IMR-90 (cell line): Measurements from ENCODE around the gene KCNQ2. TPM values are rescaled to one million over a fixed set of nuclear protein-coding genes. Genes with fewer than 3 reads are reported as not detected.

Experiments
- ATAC-seq: fragments of 200-7000 bp; cut with Tn5 transposase; 2 replicates; pipeline ENCODE4 v1.9.1; 2020; ENCODE audit warnings: low read depth, mild to moderate bottlenecking, moderate library complexity
- BruUV-seq: library from RNA; stranded (reverse); fragments of 400-500 nt; replicated peaks from 2 replicates; lab custom pipeline; 2021; lab: Mats Ljungman, UMichigan
- CTCF ChIA-PET: fragments of 300-600 bp; formaldehyde crosslinking; extraction: SDS; loops from one replicate; lab custom pipeline; 2021; ENCODE audit warnings: antibody characterized with exemption; lab: Yijun Ruan, JAX
- POLR2A ChIA-PET: fragments of 300-600 bp; sonication (Branson Sonifier 250); formaldehyde crosslinking; loops from one replicate; lab custom pipeline; 2022; ENCODE audit warnings: antibody characterized with exemption; ENCODE audit not compliant: unreplicated experiment; lab: Charles Lee
- DNase-seq: peaks from one replicate; pipeline ENCODE4 v3.0.0; 2013
- H2AFZ ChIP-seq: replicated peaks from 2 replicates; pipeline ENCODE3; 2013; ENCODE audit warnings: low read length, mild to moderate bottlenecking; ENCODE audit not compliant: poor library complexity
- H2AK5ac ChIP-seq: 2 replicates; pipeline ENCODE4 v1.6.1; 2013; ENCODE audit warnings: low read depth, low read length, inconsistent platforms
- H2AK9ac ChIP-seq: replicated peaks from 2 replicates; pipeline ENCODE3; 2013; ENCODE audit warnings: mild to moderate bottlenecking, low read depth, low read length, moderate library complexity; ENCODE audit not compliant: poor library complexity
- H2BK120ac ChIP-seq: 2 replicates; pipeline ENCODE4 v1.6.1; 2013; ENCODE audit warnings: low read depth, low read length, inconsistent platforms
- H2BK15ac ChIP-seq: 3 replicates; pipeline ENCODE4 v1.6.1; 2013; ENCODE audit warnings: low read depth, low read length, inconsistent platforms
- H2BK20ac ChIP-seq: 2 replicates; pipeline ENCODE4 v1.6.1; 2013; ENCODE audit warnings: low read depth, mild to moderate bottlenecking, inconsistent platforms, low read length, moderate library complexity
- H2BK5ac ChIP-seq: 2 replicates; pipeline ENCODE4 v1.6.1; 2013; ENCODE audit warnings: mild to moderate bottlenecking, low read depth, low read length, inconsistent platforms; ENCODE audit not compliant: poor library complexity, severe bottlenecking
- H3K14ac ChIP-seq: replicated peaks from 2 replicates; pipeline ENCODE4 v1.6.1; 2013; ENCODE audit warnings: low read depth, low read length, inconsistent platforms
- H3K18ac ChIP-seq: 2 replicates; pipeline ENCODE4 v1.6.1; 2013; ENCODE audit warnings: low read depth, low read length, control low read depth
- H3K23ac ChIP-seq: 2 replicates; pipeline ENCODE4 v1.6.1; 2013; ENCODE audit warnings: low read depth, low read length, inconsistent platforms
- H3K27ac ChIP-seq: 2 replicates; pipeline ENCODE4 v1.5.1; 2013; ENCODE audit warnings: mild to moderate bottlenecking, control low read depth, low read length; ENCODE audit not compliant: insufficient read depth
- H3K27me3 ChIP-seq: 2 replicates; pipeline ENCODE4 v1.6.1; 2013; ENCODE audit warnings: low read length; ENCODE audit not compliant: control insufficient read depth, insufficient read depth
- H3K36me3 ChIP-seq: 2 replicates; pipeline ENCODE4 v1.6.1; 2013; ENCODE audit warnings: low read length, mixed read lengths; ENCODE audit not compliant: control insufficient read depth, insufficient read depth
- H3K4ac ChIP-seq: 2 replicates; pipeline ENCODE4 v1.6.1; 2013; ENCODE audit warnings: low read depth, low read length, inconsistent platforms
- H3K4me1 ChIP-seq: 2 replicates; pipeline ENCODE4 v1.6.1; 2013; ENCODE audit warnings: low read length, mixed read lengths; ENCODE audit not compliant: control insufficient read depth, insufficient read depth
- H3K4me2 ChIP-seq: 2 replicates; pipeline ENCODE4 v1.6.1; 2013; ENCODE audit warnings: low read depth, mild to moderate bottlenecking, control low read depth, low read length, moderate library complexity
- H3K4me3 ChIP-seq: 2 replicates; pipeline ENCODE4 v1.5.1; 2013; ENCODE audit warnings: low read depth, mild to moderate bottlenecking, control low read depth, low read length, moderate library complexity; ENCODE audit not compliant: insufficient read depth
- H3K56ac ChIP-seq: 2 replicates; pipeline ENCODE4 v1.6.1; 2013; ENCODE audit warnings: low read length, inconsistent platforms; ENCODE audit not compliant: insufficient read depth; ENCODE audit errors: extremely low read depth
- H3K79me1 ChIP-seq, 2 experiments: 2 replicates each; pipeline ENCODE4 v1.6.1; 2013; ENCODE audit warnings: low read length in 2 of 2, inconsistent platforms in 1 of 2, low read depth in 1 of 2
- H3K9ac ChIP-seq: 2 replicates; pipeline ENCODE4 v1.6.1; 2013; ENCODE audit warnings: low read depth, low read length, control low read depth
- H3K9me1 ChIP-seq: 2 replicates; pipeline ENCODE4 v1.6.1; 2013; ENCODE audit warnings: low read length, inconsistent platforms; ENCODE audit not compliant: insufficient read depth
- H3K9me3 ChIP-seq: 2 replicates; pipeline ENCODE4 v1.6.1; 2013; ENCODE audit warnings: low read length; ENCODE audit not compliant: control insufficient read depth, insufficient read depth
- H4K20me1 ChIP-seq: 2 replicates; pipeline ENCODE4 v1.6.1; 2013; ENCODE audit warnings: low read length, inconsistent platforms; ENCODE audit not compliant: insufficient read depth
- H4K5ac ChIP-seq: 2 replicates; pipeline ENCODE4 v1.6.1; 2013; ENCODE audit warnings: mild to moderate bottlenecking, low read depth, low read length, control low read depth
- H4K8ac ChIP-seq, 2 experiments: 2 replicates each; pipeline ENCODE4 v1.6.1; 2013; ENCODE audit warnings: low read depth in 2 of 2, low read length in 2 of 2, control low read depth in 1 of 2, inconsistent platforms in 1 of 2
- H4K91ac ChIP-seq: 2 replicates; pipeline ENCODE4 v1.6.1; 2013; ENCODE audit warnings: low read depth, low read length, inconsistent platforms; ENCODE audit not compliant: insufficient read depth
- BHLHE40 ChIP-seq: fragments of 150-350 bp; IDR thresholded peaks from 2 replicates; pipeline ENCODE4 v1.6.1; 2016; ENCODE audit warnings: mild to moderate bottlenecking, low read depth, low read length
- CEBPB ChIP-seq: IDR thresholded peaks from 2 replicates; pipeline ENCODE4 v1.6.1; 2012; ENCODE audit warnings: low read depth, low read length, improper control_type of control experiment
- CHD1 ChIP-seq: IDR thresholded peaks from 2 replicates; pipeline ENCODE4 v1.6.1; 2012; ENCODE audit warnings: low read depth, low read length, improper control_type of control experiment
- ELK1 ChIP-seq: fragments of 150-350 bp; IDR thresholded peaks from 2 replicates; pipeline ENCODE4 v1.6.1; 2016; ENCODE audit warnings: low read depth, mild to moderate bottlenecking, low read length, moderate library complexity, borderline replicate concordance
- FOS ChIP-seq: fragments of 150-350 bp; IDR thresholded peaks from 2 replicates; pipeline ENCODE4 v1.6.1; 2016; ENCODE audit warnings: low read depth, low read length
- MAFK ChIP-seq: IDR thresholded peaks from 2 replicates; pipeline ENCODE4 v1.6.1; 2012; ENCODE audit warnings: low read depth, low read length, improper control_type of control experiment
- MAZ ChIP-seq: IDR thresholded peaks from 2 replicates; pipeline ENCODE4 v1.6.1; 2012; ENCODE audit warnings: low read depth, mild to moderate bottlenecking, low read length, improper control_type of control experiment, moderate library complexity, borderline replicate concordance
- MXI1 ChIP-seq: IDR thresholded peaks from 2 replicates; pipeline ENCODE4 v1.6.1; 2012; ENCODE audit warnings: low read depth, mild to moderate bottlenecking, low read length, moderate library complexity, borderline replicate concordance
- NFE2L2 ChIP-seq: fragments of 150-350 bp; IDR thresholded peaks from 2 replicates; pipeline ENCODE4 v1.6.1; 2016; ENCODE audit warnings: low read depth, mild to moderate bottlenecking, low read length
- POLR2A ChIP-seq: IDR thresholded peaks from 2 replicates; pipeline ENCODE4 v1.6.1; 2012; ENCODE audit warnings: mild to moderate bottlenecking, low read depth, low read length
- RAD21 ChIP-seq: IDR thresholded peaks from 2 replicates; pipeline ENCODE4 v1.6.1; 2012; ENCODE audit warnings: low read length, improper control_type of control experiment
- RCOR1 ChIP-seq: IDR thresholded peaks from 2 replicates; pipeline ENCODE4 v1.6.1; 2012; ENCODE audit warnings: mild to moderate bottlenecking, low read length, improper control_type of control experiment; ENCODE audit not compliant: insufficient replicate concordance
- RFX5 ChIP-seq: IDR thresholded peaks from 2 replicates; pipeline ENCODE4 v1.8.0; 2012; ENCODE audit warnings: low read depth, mild to moderate bottlenecking, low read length, moderate library complexity
- SMC3 ChIP-seq: fragments of 150-350 bp; IDR thresholded peaks from 2 replicates; pipeline ENCODE4 v1.6.1; 2016; ENCODE audit warnings: low read depth, mild to moderate bottlenecking, antibody characterized with exemption, low read length, moderate library complexity
- WGBS, 2 experiments: methylation state at CpG; one replicate each; pipeline versions ENCODE4 v1.1.5 to v1.1.7; 2013; ENCODE audit warnings: missing lambda C conversion rate in 2 of 2; ENCODE audit not compliant: insufficient read length in 1 of 2; ENCODE audit errors: extremely low coverage in 2 of 2; 5-methylcytosine and 5-hydroxymethylcytosine counted together
- dilution Hi-C: fragments of 300-500 bp; cut with HindIII; formaldehyde crosslinking; loops from one replicate; pipeline ENCODE4 v1.14.3; 2018; ENCODE audit warnings: low sequenced_read_pairs; ENCODE audit not compliant: unreplicated experiment
- in situ Hi-C: fragments of 300-500 bp; cut with MboI; formaldehyde crosslinking; loops from 3 replicates; pipeline ENCODE4 v1.14.3; 2019; ENCODE audit warnings: low sequenced_read_pairs, inconsistent platforms, mixed read lengths
- intact Hi-C: fragments of 100-400 bp; cut with micrococcal nuclease; formaldehyde crosslinking; loops from 2 replicates; pipeline ENCODE4 v1.10.0; 2022
- polyA plus RNA-seq, 3 experiments: library from polyadenylated mRNA; depleted of rRNA; stranded (reverse); fragments of >200 nt; gene quantifications; 2 replicates each; pipeline ENCODE4 v1.2.3, GENCODE V29; 2012; ENCODE audit warnings: low replicate concordance in 1 of 3
- total RNA-seq: library from RNA; depleted of rRNA; stranded (reverse); fragments of >200 nt; gene quantifications from 2 replicates; pipeline ENCODE4 v1.2.3, GENCODE V29; 2012
- TF ChIP-seq, protein P1 (sequence below): fragments of 150-350 bp; IDR thresholded peaks from 2 replicates; pipeline ENCODE4 v1.6.1; 2017; ENCODE audit warnings: mild to moderate bottlenecking, antibody characterized with exemption, low read length, low read depth
- TF ChIP-seq, protein P2 (sequence below): conservative IDR thresholded peaks from 2 replicates; pipeline ENCODE4 v1.5.1; 2012; ENCODE audit warnings: mild to moderate bottlenecking, low read depth, low read length, improper control_type of control experiment

Gene KCNQ2
- total and polyA plus RNA-seq, 2 of the 4 experiments (the other 2 are of a cell fraction) = 0.02 TPM; not detected in 1

DNA sequence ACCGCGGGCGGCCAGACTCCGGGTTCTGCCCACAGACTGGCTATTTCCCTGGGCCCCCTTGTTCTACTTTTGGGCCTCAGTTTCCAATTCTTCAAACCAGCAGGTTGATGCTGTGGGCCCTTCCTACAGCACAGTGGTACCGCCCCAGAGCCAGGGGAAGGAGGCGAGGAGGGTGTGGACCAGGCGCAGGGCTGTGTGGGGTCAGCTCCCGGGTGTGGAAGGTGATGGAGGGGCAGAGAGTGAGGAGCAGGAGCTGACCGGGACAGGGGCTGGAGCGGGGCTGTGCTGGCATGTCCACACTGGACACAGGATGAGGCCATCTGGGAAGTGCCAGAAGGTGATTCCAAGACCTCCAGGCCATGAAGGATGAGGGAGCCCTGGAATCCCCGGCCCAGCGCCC lies 76.2 kb downstream of the KCNQ2 start:
- Histone ChIP-seq H3K27me3 (peaks cover 22% of the 10 kb centered on the region), H2BK5ac (no peak overlapping the region), H4K20me1 (no peaks in the 10 kb centered on the region), H3K36me3 (no peaks in the 10 kb centered on the region), H2AK9ac (no peak overlapping the region), H2BK15ac (no peak overlapping the region), H2BK120ac (no peak overlapping the region), H4K8ac (no peak overlapping the region), H3K9me1 (no peaks in the 10 kb centered on the region), H3K9me3 (peaks cover 4% of the 10 kb centered on the region), H3K18ac (no peak overlapping the region), H3K79me1 (no peaks in the 10 kb centered on the region), H3K4ac (no peak overlapping the region), H3K9ac (no peak overlapping the region), H3K4me2 (no peak overlapping the region), H3K27ac (no peak overlapping the region), H3K14ac (no peak overlapping the region), H3K4me1 (peaks cover 2% of the 10 kb centered on the region; the same call in 1 of the 2 replicates), H3K4me3 (no peak overlapping the region), H2AK5ac (no peak overlapping the region), H4K91ac (no peak overlapping the region), H3K56ac (no peak overlapping the region), H2AFZ (no peak overlapping the region), H4K5ac (no peak overlapping the region), H3K23ac (no peak overlapping the region), H2BK20ac (no peak overlapping the region)
- no TSS peak for BruUV-seq
- in situ Hi-C loops (no loop called here), dilution Hi-C loops (no loop called here), intact Hi-C loops (no loop called here)
- 68% methylated on average over 5 of the region's 12 CpGs; no CpG with 5 or more reads in 1 of the 2 experiments for WGBS, 2 experiments
- ATAC-seq (no peak), DNase-seq (no peak)
- ChIA-PET CTCF (no interaction called here), POLR2A (no interaction called here)
- TF ChIP-seq SMC3 (no peak), NFE2L2 (no peak), RAD21 (no peak), POLR2A (no peak), RCOR1 (no peak), MXI1 (no peak), BHLHE40 (no peak), CEBPB (no peak), FOS (no peak), MAFK (no peak), ELK1 (no peak), RFX5 (no peak), CHD1 (no peak), MAZ (no peak)
- TF ChIP-seq, protein P1, sequence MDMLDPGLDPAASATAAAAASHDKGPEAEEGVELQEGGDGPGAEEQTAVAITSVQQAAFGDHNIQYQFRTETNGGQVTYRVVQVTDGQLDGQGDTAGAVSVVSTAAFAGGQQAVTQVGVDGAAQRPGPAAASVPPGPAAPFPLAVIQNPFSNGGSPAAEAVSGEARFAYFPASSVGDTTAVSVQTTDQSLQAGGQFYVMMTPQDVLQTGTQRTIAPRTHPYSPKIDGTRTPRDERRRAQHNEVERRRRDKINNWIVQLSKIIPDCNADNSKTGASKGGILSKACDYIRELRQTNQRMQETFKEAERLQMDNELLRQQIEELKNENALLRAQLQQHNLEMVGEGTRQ = no peak
- TF ChIP-seq, protein P2, sequence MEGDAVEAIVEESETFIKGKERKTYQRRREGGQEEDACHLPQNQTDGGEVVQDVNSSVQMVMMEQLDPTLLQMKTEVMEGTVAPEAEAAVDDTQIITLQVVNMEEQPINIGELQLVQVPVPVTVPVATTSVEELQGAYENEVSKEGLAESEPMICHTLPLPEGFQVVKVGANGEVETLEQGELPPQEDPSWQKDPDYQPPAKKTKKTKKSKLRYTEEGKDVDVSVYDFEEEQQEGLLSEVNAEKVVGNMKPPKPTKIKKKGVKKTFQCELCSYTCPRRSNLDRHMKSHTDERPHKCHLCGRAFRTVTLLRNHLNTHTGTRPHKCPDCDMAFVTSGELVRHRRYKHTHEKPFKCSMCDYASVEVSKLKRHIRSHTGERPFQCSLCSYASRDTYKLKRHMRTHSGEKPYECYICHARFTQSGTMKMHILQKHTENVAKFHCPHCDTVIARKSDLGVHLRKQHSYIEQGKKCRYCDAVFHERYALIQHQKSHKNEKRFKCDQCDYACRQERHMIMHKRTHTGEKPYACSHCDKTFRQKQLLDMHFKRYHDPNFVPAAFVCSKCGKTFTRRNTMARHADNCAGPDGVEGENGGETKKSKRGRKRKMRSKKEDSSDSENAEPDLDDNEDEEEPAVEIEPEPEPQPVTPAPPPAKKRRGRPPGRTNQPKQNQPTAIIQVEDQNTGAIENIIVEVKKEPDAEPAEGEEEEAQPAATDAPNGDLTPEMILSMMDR = no peak
